HG02885 (cell line): Measurements from ENCODE around the gene TNFAIP3.

Experiments
- ATAC-seq: cut with Tn5 transposase; IDR thresholded peaks from one replicate; pipeline ENCODE4 v1.9.1; 2021; ENCODE audit warnings: mild to moderate bottlenecking; ENCODE audit not compliant: unreplicated experiment, poor library complexity

TNFAIP3 gene

DNA sequence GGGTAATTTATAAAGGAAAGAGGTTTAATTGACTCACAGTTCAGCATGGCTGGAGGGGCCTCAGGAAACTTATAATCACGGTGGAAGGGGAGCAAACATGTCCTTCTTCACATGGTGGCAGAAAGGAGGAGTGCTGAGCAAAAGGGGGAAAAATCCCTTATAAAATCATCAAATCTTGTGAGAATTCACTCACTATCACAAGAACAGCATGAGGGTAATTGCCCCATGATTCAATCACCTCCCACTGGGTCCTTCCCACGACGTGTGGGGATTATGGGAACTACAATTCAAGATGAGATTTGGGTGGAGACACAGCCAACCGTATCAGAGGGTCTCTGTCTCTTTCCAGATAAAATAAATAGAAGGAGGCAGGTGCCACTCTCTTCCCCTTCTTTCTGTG, 48.7 kb downstream of the TNFAIP3 start:
- ATAC-seq: no peak

DNA sequence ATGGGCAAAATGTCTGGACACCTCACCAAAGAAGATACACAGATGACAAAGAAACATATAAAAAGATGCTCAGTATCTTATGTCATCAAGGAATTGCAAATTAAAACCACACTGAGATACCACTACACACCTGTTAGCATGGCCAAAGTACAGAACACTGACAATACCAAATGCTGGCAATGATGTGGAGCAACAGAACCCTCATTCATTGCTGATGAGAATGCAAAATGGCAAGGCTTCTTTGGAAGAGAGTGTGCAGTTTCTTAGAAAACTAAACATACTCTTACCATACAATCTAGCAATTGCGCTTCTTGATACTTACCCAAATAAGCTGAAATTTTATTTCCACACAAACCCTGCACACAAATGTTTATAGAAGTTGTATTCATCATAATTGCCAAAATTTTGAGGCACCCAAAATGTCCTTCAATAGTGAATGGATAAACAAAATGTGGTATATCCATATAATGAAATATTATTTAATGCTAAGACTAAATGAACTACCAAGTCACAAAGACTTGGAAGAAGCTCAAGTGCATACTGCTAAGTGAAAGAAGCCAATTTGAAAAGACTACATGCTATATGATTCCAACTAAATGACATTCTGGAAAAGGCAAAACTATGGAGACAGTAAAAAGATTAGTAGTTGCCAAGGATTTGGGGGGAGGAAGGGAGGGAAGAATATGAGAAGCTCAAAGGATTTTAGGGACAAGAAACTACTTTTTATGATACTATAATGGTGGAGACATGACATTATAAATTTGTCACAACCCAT, 50.7 kb downstream of the TNFAIP3 start:
- ATAC-seq: no peak

DNA sequence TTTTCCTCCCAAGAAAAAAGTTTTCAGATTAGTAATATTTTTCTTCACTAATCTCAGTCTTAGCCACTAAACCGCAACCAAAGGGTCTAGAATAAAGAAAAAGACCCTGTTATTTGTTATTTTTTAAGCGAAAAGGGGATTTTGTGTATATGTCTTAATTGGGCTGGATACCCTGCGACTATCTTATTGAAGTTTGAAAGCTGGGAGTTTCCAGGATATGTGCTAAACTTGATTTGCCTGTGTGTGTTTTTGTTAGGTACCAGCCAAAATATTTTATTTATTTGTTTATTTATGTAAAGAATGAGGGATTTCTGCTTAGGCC, 52.4 kb downstream of the TNFAIP3 start:
- ATAC-seq: no peak

DNA sequence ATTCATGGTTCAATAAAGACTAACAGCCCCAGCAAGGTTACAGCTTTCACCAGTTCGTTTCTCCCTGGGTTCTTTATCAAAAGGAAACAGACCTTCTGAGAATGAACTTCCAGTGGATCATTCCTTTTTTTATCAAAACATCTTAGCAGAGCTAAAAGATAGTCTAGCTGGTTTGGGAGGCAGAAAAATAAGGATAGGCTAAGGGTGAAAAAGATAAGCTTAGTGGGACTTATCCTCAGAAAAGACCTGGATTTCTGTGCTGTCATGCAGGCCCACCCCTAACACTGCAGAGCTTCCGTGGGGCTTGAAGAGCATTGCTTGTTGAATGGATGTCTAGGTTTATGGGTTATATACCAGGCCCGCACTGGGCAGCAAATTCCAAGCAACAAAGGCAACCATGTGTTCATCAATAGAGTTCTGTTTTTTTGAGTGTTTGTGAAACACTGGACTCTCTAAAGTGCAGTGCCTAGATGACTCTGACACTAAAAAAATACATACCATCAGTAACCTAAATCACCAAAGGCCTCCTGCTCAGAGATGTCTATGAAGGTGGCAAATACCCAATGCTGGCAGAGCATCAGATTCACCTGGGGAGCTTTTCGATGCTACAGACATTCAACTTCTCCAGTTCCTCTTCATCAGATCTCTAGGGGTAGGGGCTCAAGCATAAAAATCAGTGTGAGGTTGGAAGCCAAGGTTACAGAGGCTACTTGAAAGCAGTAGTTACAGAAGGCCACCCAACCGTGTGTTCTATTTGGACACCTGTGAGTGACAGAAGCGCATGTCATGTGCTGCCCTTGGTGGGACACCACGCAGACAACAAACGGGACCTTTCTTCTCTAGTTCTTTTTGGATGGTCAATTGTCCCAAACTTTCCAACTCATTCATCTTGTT, 53.0 kb downstream of the TNFAIP3 start:
- peak; percentile 46 for ATAC-seq

DNA sequence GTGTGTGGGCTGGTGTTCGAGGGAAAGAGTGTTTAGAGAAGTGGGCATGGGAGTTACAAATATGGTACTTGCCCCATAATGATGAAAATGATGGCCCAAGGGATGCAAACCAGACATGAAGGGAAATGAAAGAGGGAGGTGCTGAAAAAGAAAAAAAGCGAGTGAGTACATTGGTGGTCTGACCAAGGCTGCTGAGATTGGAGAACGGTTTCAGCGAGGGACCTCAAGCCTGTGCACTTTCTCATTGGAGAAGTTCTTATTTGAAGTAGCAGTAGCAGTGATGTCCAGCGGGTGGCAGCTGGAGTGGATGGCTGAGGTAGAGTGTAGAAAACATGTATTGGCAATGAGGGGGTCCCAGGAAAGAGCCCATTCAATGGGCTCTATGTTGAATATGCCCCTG, 54.8 kb downstream of the TNFAIP3 start:
- peak; percentile 44 for ATAC-seq

DNA sequence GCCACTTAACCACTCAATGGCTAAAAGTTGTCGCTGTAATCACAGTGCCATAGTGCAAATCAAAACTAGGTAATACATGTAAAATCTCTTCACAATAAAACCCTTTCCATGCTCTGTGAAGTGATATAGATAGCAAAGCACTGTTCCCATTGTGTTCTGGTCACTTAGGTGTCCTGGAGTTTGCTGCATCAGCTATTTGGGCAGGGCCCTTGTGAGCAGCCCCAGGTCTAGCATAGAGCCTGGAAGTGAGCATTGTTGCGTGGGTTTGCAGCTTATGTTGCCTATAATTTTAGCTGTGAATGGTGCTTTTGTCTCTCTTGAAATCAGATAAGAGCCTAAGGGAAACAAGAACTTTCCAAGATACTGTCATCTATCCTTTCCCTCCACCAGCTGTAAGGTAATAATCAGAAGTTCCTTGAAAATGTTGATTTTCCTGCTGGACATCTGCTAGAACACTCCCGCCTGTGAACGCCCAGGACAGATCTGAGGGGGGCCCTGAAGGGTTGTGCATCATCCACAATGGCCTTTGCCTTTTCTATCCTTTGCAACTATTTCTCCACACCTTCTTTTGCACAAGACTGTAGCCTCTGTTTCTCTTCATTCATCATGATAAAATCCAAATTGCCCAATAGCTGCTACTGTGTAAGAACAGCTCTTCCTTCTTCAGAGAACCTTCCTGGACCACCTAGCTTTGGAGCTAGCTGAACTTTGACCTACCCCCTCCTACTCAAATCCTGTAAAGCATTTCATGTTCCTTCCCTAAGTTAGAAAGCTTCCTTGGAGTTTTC, 57.0 kb downstream of the TNFAIP3 start:
- no peak for ATAC-seq

DNA sequence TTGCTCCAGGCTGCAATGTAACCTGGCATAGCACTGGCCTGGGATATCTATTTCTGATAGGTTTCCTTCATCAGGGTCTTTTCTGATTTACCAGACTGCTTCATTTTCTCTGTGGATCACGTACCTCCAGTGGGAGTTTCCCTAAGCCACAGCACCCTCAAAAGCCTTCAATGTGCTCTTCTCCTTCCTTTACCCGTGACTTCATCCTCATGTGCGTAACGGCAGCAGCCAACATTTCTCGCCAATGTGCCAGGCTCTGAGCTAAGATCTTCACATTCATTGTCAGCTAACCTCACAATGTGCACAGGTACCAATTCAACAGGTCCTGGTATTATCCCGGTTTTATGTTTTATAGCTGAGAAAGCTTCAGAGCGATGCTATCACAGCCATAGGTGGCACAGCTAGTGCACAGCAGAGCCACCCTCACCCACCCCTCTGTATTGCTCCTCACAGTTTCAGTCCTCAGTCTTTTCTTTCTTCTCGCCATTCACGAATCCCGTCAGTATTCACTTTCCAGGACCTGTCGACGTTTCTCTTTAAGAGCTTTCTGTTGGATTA, 58.2 kb downstream of the TNFAIP3 start:
- no peak for ATAC-seq

DNA sequence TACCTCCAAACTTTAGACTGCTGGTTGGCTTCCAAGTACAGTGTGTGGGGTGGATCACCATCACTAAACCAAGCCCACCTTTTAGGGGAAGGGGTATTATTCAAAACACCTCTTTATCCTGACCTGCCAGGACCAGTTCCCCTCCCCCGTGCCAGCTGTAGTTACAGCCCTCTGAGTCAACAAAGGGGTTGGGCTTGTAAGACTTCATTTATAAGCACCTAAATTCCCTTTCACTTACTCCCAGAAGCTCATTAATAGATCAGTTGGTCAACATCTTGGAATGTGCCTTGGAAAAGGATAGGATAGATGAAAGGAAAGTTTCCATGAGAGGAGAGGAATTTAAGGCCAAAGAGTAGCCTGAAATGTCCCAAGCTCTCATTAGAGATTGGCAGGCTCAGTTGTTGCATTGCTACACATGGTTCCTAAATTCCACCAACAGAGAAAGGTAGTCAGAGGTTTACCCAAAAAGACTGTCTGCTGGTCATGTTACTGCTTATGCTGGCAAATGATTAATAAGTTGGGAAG, 59.2 kb downstream of the TNFAIP3 start:
- no peak for ATAC-seq

DNA sequence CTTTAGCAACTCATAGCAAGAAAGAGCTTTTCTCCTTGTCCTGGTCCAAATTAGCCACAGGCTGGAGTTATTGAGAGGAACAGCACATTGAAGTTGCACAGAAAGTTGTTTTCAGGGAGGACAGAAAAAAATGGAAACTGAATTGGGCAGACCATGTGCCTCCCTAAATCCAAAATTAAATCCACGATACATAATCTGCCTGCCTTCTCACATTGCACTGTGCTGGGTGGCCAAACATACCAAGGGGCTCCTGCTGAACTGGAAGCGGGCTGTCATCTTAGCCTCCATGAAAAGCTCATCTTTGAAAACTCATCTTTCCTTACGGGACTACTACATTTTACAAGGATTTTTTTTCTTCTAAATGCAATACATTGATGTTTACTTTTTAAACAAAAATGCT, 59.9 kb downstream of the TNFAIP3 start:
- no peak for ATAC-seq

DNA sequence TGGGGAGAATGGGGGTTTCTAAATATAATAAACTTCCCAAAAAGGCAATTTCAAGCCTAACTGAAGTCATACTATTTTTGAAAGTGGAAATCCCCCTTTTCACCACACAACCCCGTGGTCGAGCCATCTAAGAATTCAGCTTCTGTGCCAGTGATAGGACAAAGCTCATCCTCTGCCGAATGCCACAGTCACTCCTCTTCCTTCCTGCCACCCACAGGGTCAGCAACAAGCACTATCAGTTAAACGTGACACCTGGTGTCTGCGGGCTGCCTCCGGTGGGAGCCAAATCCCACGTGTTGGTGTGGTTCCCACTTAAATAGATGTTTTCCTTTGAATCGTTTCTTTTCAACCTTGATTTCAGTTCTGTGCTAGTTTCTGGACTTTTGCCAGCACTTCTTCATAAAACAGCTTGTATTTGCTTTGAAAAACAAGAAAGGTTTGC, 60.7 kb downstream of the TNFAIP3 start:
- peak; percentile 82 for ATAC-seq

DNA sequence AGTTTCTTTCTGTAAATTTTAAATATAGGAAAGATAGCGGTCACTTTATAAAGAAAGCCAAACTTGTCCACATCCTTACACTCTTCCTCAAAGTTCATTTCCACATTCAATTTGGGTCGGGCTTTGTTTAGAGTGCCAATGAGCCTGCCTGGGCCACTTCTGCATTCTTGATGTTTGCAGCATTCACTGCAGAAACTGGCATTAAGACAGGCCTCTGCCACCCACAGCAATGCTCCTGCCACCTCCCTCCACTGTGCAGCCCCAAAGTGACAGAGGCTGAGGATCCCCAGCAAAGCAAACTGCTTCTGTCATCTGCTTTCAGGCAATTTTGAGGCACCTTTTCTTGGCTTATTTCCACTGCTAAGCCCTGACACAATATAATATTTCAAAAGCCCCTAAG, 61.2 kb downstream of the TNFAIP3 start:
- ATAC-seq: no peak

DNA sequence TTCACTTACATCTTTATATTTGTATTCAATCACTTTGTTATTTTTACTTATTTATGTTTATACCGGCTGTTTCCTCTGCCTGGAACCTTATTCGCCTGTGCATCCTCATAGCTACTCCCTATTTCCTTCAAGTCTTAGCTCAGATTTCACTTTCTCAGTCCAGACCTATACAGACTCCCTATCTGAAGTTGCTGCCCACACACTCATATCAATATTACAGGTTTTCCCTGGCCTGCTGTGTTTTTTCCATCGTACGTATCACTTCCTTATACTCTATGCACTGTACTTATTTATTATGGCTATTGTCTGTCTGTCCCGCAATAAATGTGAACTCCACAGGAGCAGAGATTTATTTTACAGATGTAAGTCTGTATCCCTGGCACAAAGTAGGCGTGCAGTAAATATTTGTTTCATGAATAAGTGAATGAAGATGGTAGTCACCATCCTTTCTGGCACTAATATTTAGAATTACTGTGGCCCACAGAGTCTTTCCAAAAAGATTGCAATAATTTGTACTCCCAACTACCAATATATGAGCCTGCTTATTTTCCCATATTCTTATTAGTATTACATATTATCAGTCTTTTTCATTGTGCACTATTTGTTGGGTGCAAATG, 64.9 kb downstream of the TNFAIP3 start:
- ATAC-seq: no peak
